ENCODE measurements around the gene TARP.

Gene TARP

DNA sequence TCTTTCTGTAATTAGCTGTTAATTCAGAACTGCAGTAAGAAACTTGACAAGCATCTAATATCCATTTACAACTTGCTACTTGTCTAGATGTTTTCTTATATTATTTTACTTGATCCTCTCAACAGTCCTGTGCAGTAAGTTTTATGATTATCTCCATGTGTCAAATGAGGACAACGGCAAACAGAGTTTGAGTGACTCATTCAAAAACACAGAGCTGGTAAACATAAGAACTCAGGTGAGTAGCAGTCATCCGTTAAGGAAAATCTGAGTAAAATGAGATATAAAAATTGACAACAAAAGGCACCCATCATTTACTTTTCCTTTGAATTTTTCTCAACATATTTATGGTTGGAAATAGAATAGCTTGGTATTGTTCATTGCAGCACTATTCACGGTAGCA is 19.0 kb upstream of the TARP start:
- Histone ChIP-seq H3K4me1 (ENCODE audit: control insufficient read depth, insufficient read depth, low read length) (no peaks in the 10 kb centered on the region), H3K18ac (ENCODE audit: low read depth, low read length) (no peak overlapping the region), H2AK9ac (replicated peaks; ENCODE audit: low read depth, low read length, poor library complexity) (no peak overlapping the region), H3K23ac (ENCODE audit: low read depth, low read length) (no peak overlapping the region), H3K56ac (ENCODE audit: extremely low read depth, insufficient read depth, low read length) (no peak overlapping the region), H2AK5ac (ENCODE audit: low read depth, low read length) (no peak overlapping the region), H3K27ac (ENCODE audit: insufficient read depth, low read length) (no peak overlapping the region), H3K9me3 (ENCODE audit: control insufficient read depth, insufficient read depth, low read length) (no peaks in the 10 kb centered on the region), H3K4me3 (ENCODE audit: insufficient read depth, low read depth, low read length) (no peak overlapping the region), H3K27me3 (ENCODE audit: control insufficient read depth, insufficient read depth, low read length) (peaks cover 2% of the 10 kb centered on the region; the same call in 1 of the 2 replicates), H4K20me1 (ENCODE audit: insufficient read depth, low read length) (no peaks in the 10 kb centered on the region), H2BK120ac (ENCODE audit: low read depth, low read length) (no peak overlapping the region), H4K91ac (ENCODE audit: insufficient read depth, low read depth, low read length) (no peak overlapping the region), H3K4me2 (ENCODE audit: low read depth, low read length) (no peak overlapping the region), H2BK5ac (ENCODE audit: low read depth, low read length, poor library complexity, severe bottlenecking) (no peak overlapping the region), H3K79me1 (ENCODE audit: low read depth in 1 of 2, low read length in 2 of 2) (no peaks in the 10 kb centered on the region), H3K14ac (replicated peaks; ENCODE audit: low read depth, low read length) (no peak overlapping the region), H4K8ac (ENCODE audit: low read depth in 2 of 2, low read length in 2 of 2) (no peak overlapping the region), H2AFZ (replicated peaks; ENCODE audit: low read length, poor library complexity) (no peak overlapping the region), H2BK15ac (ENCODE audit: low read depth, low read length) (no peak overlapping the region), H3K36me3 (ENCODE audit: control insufficient read depth, insufficient read depth, low read length) (no peaks in the 10 kb centered on the region), H3K9ac (ENCODE audit: low read depth, low read length) (no peak overlapping the region), H3K9me1 (ENCODE audit: insufficient read depth, low read length) (no peaks in the 10 kb centered on the region), H2BK20ac (ENCODE audit: low read depth, low read length) (no peak overlapping the region), H4K5ac (ENCODE audit: low read depth, low read length) (no peak overlapping the region), H3K4ac (ENCODE audit: low read depth, low read length) (no peak overlapping the region)
- dilution Hi-C loops (cut with HindIII; ENCODE audit: low sequenced_read_pairs, unreplicated experiment) (no loop called here), in situ Hi-C loops (cut with MboI; ENCODE audit: low sequenced_read_pairs) (no loop called here), intact Hi-C loops (cut with micrococcal nuclease) (no loop called here)
- POLR2A ChIA-PET (ENCODE audit: unreplicated experiment): no interaction called here
- no TSS peak for BruUV-seq (replicated peaks)
- ATAC-seq (ENCODE audit: low read depth): no peak
- no peak for TF ChIP-seq RFX5 (IDR thresholded peaks at IDR 0.05; ENCODE audit: low read depth, low read length)
- TF ChIP-seq RAD21 (IDR thresholded peaks at IDR 0.05; ENCODE audit: low read length): no peak
- no peak for TF ChIP-seq MXI1 (IDR thresholded peaks at IDR 0.05; ENCODE audit: borderline replicate concordance, low read depth, low read length)
- no peak for TF ChIP-seq NFE2L2 (IDR thresholded peaks at IDR 0.05; ENCODE audit: low read depth, low read length)
- TF ChIP-seq CHD1 (IDR thresholded peaks at IDR 0.05; ENCODE audit: low read depth, low read length): no peak
- TF ChIP-seq FOS (IDR thresholded peaks at IDR 0.05; ENCODE audit: low read depth, low read length): no peak
- no peak for TF ChIP-seq MAZ (IDR thresholded peaks at IDR 0.05; ENCODE audit: borderline replicate concordance, low read depth, low read length)
- no peak for TF ChIP-seq MAFK (IDR thresholded peaks at IDR 0.05; ENCODE audit: low read depth, low read length)
- TF ChIP-seq RCOR1 (IDR thresholded peaks at IDR 0.05; ENCODE audit: insufficient replicate concordance, low read length): no peak
- TF ChIP-seq, protein P1, sequence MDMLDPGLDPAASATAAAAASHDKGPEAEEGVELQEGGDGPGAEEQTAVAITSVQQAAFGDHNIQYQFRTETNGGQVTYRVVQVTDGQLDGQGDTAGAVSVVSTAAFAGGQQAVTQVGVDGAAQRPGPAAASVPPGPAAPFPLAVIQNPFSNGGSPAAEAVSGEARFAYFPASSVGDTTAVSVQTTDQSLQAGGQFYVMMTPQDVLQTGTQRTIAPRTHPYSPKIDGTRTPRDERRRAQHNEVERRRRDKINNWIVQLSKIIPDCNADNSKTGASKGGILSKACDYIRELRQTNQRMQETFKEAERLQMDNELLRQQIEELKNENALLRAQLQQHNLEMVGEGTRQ (IDR thresholded peaks at IDR 0.05; ENCODE audit: low read depth, low read length): no peak
- no peak for TF ChIP-seq SMC3 (IDR thresholded peaks at IDR 0.05; ENCODE audit: low read depth, low read length)
- no peak for TF ChIP-seq BHLHE40 (IDR thresholded peaks at IDR 0.05; ENCODE audit: low read depth, low read length)
- no peak for TF ChIP-seq CEBPB (IDR thresholded peaks at IDR 0.05; ENCODE audit: low read depth, low read length)
- TF ChIP-seq, protein P2, sequence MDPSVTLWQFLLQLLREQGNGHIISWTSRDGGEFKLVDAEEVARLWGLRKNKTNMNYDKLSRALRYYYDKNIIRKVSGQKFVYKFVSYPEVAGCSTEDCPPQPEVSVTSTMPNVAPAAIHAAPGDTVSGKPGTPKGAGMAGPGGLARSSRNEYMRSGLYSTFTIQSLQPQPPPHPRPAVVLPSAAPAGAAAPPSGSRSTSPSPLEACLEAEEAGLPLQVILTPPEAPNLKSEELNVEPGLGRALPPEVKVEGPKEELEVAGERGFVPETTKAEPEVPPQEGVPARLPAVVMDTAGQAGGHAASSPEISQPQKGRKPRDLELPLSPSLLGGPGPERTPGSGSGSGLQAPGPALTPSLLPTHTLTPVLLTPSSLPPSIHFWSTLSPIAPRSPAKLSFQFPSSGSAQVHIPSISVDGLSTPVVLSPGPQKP (IDR thresholded peaks at IDR 0.05; ENCODE audit: borderline replicate concordance, low read depth, low read length): no peak
- TF ChIP-seq, protein P3, sequence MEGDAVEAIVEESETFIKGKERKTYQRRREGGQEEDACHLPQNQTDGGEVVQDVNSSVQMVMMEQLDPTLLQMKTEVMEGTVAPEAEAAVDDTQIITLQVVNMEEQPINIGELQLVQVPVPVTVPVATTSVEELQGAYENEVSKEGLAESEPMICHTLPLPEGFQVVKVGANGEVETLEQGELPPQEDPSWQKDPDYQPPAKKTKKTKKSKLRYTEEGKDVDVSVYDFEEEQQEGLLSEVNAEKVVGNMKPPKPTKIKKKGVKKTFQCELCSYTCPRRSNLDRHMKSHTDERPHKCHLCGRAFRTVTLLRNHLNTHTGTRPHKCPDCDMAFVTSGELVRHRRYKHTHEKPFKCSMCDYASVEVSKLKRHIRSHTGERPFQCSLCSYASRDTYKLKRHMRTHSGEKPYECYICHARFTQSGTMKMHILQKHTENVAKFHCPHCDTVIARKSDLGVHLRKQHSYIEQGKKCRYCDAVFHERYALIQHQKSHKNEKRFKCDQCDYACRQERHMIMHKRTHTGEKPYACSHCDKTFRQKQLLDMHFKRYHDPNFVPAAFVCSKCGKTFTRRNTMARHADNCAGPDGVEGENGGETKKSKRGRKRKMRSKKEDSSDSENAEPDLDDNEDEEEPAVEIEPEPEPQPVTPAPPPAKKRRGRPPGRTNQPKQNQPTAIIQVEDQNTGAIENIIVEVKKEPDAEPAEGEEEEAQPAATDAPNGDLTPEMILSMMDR (conservative IDR thresholded peaks at IDR 0.05; ENCODE audit: low read depth, low read length): no peak
- TF ChIP-seq POLR2A (IDR thresholded peaks at IDR 0.05; ENCODE audit: low read depth, low read length): no peak
- DNase-seq: no peak
- WGBS, 2 experiments (ENCODE audit: extremely low coverage in 2 of 2, insufficient read length in 1 of 2): no CpG with 5 or more reads among the region's 3 CpGs
- CTCF ChIA-PET: interaction anchor here (1.3 kb wide), 1 partner anchor 44 kb away, joined by 3 read pairs; no protein-coding TSS in a partner anchor
